ENCODE results near the gene PRR7.

PRR7 gene

GRCh38 chr5:177469750-177470525 lies 23.3 kb downstream of the PRR7 start:
- no peak for DNase-seq (ENCODE audit: low spot score)

GRCh38 chr5:177470759-177471536 lies 24.3 kb downstream of the PRR7 start:
- DNase-seq (ENCODE audit: low spot score): no peak

- DNase-seq (ENCODE audit: low spot score): no peak
Measured at GRCh38 chr5:177471610-177472356, 25.2 kb downstream of the PRR7 start.

GRCh38 chr5:177472460-177473442 lies 26.1 kb downstream of the PRR7 start:
- DNase-seq (ENCODE audit: low spot score): no peak

- DNase-seq (ENCODE audit: low spot score): no peak
Measured at GRCh38 chr5:177473443-177474001, 26.9 kb downstream of the PRR7 start, which contains the start of gene DBN1. TSS of gene DBN1 (minus strand) at chr5:177473634. CDS start at chr5:177473521, 113 bp downstream.

GRCh38 chr5:177474002-177474476 lies 27.4 kb downstream of the PRR7 start:
- DNase-seq (ENCODE audit: low spot score): no peak

GRCh38 chr5:177474846-177475562 lies 28.4 kb downstream of the PRR7 start:
- DNase-seq (ENCODE audit: low spot score): no peak

GRCh38 chr5:177475563-177476427 lies 29.2 kb downstream of the PRR7 start:
- DNase-seq (ENCODE audit: low spot score): no peak

GRCh38 chr5:177476531-177477233 lies 30.1 kb downstream of the PRR7 start:
- DNase-seq (ENCODE audit: low spot score): no peak

- no peak for DNase-seq (ENCODE audit: low spot score)
Measured at GRCh38 chr5:177477701-177478477, 31.3 kb downstream of the PRR7 start.

GRCh38 chr5:177478711-177479646 lies 32.4 kb downstream of the PRR7 start:
- DNase-seq (ENCODE audit: low spot score): peak; percentile 64

- no peak for DNase-seq (ENCODE audit: low spot score)
Measured at GRCh38 chr5:177479774-177480173, 33.2 kb downstream of the PRR7 start.

GRCh38 chr5:177482359-177482795 lies 35.8 kb downstream of the PRR7 start:
- no peak for DNase-seq (ENCODE audit: low spot score)

- no peak for DNase-seq (ENCODE audit: low spot score)
Measured at GRCh38 chr5:177483042-177483441, 36.4 kb downstream of the PRR7 start.

GRCh38 chr5:177483994-177484901 lies 37.6 kb downstream of the PRR7 start:
- DNase-seq (ENCODE audit: low spot score): no peak

All from hematopoietic multipotent progenitor cell treated with erythropoietin and hydrocortisone succinate and interleukin-3 and kit ligand, for 17 days (in vitro differentiated cells).